DOHH2 (cell line): ENCODE measurements around the gene SMARCD1.

Experiments
- EZH2phosphoT487 ChIP-seq: fragments of 200-600 bp; sonication (generic); IDR thresholded peaks from 2 replicates; pipeline ENCODE4 v1.6.1; 2017; ENCODE audit warnings: borderline replicate concordance, mild to moderate bottlenecking, antibody characterized with exemption, low read length, moderate library complexity, mixed read lengths
- TF ChIP-seq, protein P1 (sequence below): fragments of 200-600 bp; sonication (generic); IDR thresholded peaks from one replicate; pipeline ENCODE4 v1.5.1; 2014; ENCODE audit warnings: antibody characterized with exemption, mild to moderate bottlenecking, low read depth, low read length; ENCODE audit not compliant: poor library complexity, severe bottlenecking

DNA sequence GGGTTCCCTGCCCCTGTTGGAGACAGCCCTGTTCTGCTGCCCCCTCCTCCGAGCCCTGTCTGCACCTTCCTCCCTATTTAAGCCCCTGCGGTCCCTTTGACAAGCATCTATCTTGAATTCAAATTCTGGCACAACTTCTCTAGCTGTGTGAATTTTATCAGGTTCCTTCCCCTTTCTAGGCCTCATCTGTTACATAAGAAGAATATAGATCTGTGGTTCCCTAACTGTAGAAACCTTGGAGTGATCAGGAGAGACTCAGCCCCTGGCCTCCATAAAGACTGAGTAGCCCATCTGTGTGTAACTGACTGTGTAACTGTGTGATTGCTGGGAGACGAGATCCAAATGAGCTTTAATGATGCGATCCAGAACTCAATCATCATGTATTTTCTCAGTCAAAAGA is 46.8 kb upstream of the SMARCD1 start:
- TF ChIP-seq, protein P1, sequence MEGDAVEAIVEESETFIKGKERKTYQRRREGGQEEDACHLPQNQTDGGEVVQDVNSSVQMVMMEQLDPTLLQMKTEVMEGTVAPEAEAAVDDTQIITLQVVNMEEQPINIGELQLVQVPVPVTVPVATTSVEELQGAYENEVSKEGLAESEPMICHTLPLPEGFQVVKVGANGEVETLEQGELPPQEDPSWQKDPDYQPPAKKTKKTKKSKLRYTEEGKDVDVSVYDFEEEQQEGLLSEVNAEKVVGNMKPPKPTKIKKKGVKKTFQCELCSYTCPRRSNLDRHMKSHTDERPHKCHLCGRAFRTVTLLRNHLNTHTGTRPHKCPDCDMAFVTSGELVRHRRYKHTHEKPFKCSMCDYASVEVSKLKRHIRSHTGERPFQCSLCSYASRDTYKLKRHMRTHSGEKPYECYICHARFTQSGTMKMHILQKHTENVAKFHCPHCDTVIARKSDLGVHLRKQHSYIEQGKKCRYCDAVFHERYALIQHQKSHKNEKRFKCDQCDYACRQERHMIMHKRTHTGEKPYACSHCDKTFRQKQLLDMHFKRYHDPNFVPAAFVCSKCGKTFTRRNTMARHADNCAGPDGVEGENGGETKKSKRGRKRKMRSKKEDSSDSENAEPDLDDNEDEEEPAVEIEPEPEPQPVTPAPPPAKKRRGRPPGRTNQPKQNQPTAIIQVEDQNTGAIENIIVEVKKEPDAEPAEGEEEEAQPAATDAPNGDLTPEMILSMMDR, result no peak
- no peak for TF ChIP-seq EZH2phosphoT487
